Ishikawa (cell line): ENCODE results near the gene TM6SF1.

Experiments
- CEBPB ChIP-seq: IDR thresholded peaks from 2 replicates; pipeline ENCODE4 v1.6.1; 2012
- CREB1 ChIP-seq: IDR thresholded peaks from 2 replicates; pipeline ENCODE4 v1.6.1; 2012; ENCODE audit warnings: low read depth
- EGR1 ChIP-seq: IDR thresholded peaks from 2 replicates; pipeline ENCODE4 v1.6.1; 2012
- EP300 ChIP-seq: IDR thresholded peaks from 2 replicates; pipeline ENCODE4 v1.6.1; 2012; ENCODE audit warnings: borderline replicate concordance
- FOXM1 ChIP-seq: IDR thresholded peaks from 2 replicates; pipeline ENCODE4 v1.6.1; 2012; ENCODE audit warnings: low read depth, borderline replicate concordance
- NFIC ChIP-seq: IDR thresholded peaks from 2 replicates; pipeline ENCODE4 v1.6.1; 2012
- RAD21 ChIP-seq: IDR thresholded peaks from 2 replicates; pipeline ENCODE4 v1.6.1; 2012; ENCODE audit warnings: low read depth
- TAF1 ChIP-seq: IDR thresholded peaks from 2 replicates; pipeline ENCODE4 v1.6.1; 2012; ENCODE audit warnings: low read depth, mild to moderate bottlenecking
- TCF12 ChIP-seq: IDR thresholded peaks from 2 replicates; pipeline ENCODE4 v1.6.1; 2012; ENCODE audit warnings: low read depth
- TEAD4 ChIP-seq: IDR thresholded peaks from 2 replicates; pipeline ENCODE4 v1.6.1; 2012
- YY1 ChIP-seq: IDR thresholded peaks from 2 replicates; pipeline ENCODE4 v1.6.1; 2012; ENCODE audit warnings: low read depth
- ZBTB7A ChIP-seq: IDR thresholded peaks from 2 replicates; pipeline ENCODE4 v1.6.1; 2012; ENCODE audit warnings: low read depth
- TF ChIP-seq, protein P1 (sequence below): IDR thresholded peaks from 2 replicates; pipeline ENCODE4 v1.6.1; 2012
- TF ChIP-seq, protein P2 (sequence below): IDR thresholded peaks from 2 replicates; pipeline ENCODE4 v1.6.1; 2012; ENCODE audit warnings: low read depth, mild to moderate bottlenecking
- TF ChIP-seq, protein P3 (sequence below): IDR thresholded peaks from 2 replicates; pipeline ENCODE4 v1.6.1; 2012

TM6SF1 gene

DNA sequence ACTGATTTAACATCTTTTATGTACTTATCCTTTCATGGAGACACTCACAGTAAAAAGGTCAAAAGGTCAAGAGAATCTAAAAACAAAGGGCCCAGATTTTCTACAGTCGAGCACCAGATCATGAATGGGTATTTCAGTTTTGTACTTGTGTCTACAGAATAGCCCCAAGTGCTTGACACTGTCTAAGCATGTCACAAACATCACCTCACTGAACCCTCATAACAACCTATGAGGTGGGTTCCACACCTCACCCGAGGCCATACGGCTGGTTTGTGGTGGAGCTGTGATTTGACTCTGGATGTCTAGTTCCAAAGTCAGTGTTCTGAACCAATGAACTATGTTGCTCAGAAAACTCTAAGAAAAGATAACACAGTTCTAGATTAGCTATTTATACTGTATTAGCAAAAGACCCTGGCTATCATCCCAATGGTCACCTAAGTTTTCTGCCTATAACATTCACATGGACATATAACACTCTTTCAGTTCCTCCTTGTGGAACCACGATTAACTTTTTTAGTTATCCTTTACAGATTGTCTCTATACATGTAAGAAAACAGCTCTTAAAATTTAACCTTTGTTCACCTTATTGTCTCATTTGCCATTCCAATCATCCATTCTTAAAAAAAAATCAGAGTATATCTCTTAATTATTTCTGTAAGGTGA, 25.5 kb downstream of the TM6SF1 start:
- TF ChIP-seq YY1: no peak
- TF ChIP-seq, protein P1, sequence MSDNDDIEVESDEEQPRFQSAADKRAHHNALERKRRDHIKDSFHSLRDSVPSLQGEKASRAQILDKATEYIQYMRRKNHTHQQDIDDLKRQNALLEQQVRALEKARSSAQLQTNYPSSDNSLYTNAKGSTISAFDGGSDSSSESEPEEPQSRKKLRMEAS: no peak
- TF ChIP-seq CREB1: no peak
- no peak for TF ChIP-seq RAD21
- no peak for TF ChIP-seq CEBPB
- no peak for TF ChIP-seq TCF12
- TF ChIP-seq FOXM1: no peak

DNA sequence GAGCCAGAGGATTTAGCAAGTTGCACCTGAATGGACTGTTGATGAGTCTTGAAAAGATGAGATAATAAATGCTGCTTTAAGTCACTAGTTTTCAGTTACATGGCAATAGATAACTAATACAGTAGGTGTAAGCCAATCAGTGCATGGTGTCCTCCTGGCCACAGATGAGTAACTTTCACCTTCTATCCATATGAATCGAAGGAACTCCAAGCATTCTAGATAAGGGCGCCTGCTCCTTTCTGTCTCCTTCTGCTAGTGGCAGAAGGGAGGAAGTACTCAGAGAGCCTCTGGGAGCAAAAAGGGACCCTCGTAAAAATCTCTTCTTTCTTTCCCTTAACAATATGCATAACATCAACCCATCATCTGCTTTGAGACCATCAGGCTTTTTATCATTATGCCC, 37.3 kb downstream of the TM6SF1 start:
- no peak for TF ChIP-seq CEBPB
- TF ChIP-seq, protein P1: no peak
- TF ChIP-seq YY1: no peak

DNA sequence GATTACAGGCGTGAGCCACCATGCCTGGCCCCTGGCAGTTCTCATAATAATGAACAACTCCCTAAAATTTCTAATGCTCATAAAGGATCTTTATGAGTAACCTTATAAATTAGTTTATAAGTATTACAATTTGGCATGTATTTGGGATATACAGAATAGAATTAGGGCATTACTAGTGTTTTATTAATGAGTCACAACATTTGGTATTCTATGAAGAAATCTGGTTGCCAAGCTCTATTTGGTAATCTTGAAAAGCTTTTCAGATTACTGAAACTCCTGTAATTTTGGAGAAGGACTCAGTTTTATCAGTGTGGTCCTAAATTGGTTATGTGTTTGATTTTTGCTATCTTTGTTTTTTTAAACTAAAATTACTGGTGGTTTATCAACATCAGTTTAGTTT, 45.8 kb downstream of the TM6SF1 start:
- TF ChIP-seq TCF12 (no peak), CEBPB (no peak), CREB1 (no peak), TEAD4 (no peak), ZBTB7A (no peak), FOXM1 (no peak), NFIC (no peak), EP300 (no peak), YY1 (no peak), TAF1 (no peak), RAD21 (no peak)
- TF ChIP-seq, protein P2, sequence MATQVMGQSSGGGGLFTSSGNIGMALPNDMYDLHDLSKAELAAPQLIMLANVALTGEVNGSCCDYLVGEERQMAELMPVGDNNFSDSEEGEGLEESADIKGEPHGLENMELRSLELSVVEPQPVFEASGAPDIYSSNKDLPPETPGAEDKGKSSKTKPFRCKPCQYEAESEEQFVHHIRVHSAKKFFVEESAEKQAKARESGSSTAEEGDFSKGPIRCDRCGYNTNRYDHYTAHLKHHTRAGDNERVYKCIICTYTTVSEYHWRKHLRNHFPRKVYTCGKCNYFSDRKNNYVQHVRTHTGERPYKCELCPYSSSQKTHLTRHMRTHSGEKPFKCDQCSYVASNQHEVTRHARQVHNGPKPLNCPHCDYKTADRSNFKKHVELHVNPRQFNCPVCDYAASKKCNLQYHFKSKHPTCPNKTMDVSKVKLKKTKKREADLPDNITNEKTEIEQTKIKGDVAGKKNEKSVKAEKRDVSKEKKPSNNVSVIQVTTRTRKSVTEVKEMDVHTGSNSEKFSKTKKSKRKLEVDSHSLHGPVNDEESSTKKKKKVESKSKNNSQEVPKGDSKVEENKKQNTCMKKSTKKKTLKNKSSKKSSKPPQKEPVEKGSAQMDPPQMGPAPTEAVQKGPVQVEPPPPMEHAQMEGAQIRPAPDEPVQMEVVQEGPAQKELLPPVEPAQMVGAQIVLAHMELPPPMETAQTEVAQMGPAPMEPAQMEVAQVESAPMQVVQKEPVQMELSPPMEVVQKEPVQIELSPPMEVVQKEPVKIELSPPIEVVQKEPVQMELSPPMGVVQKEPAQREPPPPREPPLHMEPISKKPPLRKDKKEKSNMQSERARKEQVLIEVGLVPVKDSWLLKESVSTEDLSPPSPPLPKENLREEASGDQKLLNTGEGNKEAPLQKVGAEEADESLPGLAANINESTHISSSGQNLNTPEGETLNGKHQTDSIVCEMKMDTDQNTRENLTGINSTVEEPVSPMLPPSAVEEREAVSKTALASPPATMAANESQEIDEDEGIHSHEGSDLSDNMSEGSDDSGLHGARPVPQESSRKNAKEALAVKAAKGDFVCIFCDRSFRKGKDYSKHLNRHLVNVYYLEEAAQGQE: no peak
- TF ChIP-seq, protein P1: no peak

DNA sequence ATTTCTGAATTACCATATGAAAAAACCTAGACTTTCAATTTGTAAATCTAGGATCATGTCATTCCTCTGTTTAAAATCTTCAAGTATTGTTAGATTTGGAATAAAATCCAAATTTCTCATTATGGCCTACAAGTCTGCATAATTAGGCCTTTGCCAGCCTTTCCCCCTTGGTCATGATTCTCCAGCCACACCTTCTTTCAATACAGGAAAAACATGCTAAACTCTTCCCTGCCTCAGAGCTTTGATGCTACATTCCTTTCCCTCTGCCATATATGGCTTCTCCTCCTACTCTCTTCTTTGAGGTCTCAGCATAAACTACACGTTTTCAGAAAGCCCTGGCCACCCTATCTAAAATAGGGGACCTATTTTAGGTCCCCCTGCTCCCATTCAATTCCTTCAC, 48.5 kb downstream of the TM6SF1 start:
- no peak for TF ChIP-seq CEBPB

DNA sequence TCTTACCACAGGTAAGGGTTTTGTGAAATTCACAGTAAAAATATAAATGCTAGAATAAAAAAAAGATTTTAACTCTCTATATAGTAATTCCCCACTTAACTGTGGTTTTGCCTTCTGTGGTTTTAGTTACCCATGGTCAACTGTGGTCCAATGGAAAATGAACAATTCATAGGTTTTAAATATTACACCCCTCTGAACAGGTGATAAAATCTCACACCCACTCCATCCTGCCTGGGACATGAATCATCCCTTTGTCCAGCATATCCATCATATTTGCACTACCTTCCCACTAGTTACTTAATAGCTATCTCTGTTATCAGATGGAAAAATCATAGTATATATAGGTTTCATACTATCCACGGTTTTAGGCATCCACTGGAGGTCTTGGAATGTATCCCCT, 50.9 kb downstream of the TM6SF1 start:
- TF ChIP-seq NFIC (no peak), EP300 (no peak), TEAD4 (no peak), FOXM1 (no peak), CREB1 (no peak), TCF12 (no peak), YY1 (no peak), EGR1 (no peak)
- TF ChIP-seq, protein P1: no peak
- TF ChIP-seq, protein P2: no peak

DNA sequence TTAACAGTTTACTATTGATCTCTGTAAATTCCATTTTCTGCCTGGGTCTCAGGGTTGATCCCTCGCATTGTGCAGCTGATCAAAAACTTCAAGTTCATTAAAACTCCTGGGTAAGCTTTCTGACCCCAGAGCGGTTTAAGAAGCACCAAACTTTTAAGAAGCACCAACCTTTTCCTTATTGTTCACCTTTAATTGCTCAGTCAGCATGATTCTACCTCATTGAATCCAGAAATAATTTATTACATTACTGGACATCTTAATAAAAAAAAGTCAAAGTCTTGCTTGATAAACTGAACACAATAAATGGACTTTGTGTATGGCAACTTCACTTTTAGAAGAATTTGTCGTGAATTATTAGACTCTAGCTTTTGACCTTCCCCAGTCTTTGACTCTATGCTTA, 53.3 kb downstream of the TM6SF1 start:
- TF ChIP-seq YY1: no peak
- TF ChIP-seq NFIC: no peak
- TF ChIP-seq CEBPB: no peak
- TF ChIP-seq, protein P2: no peak
- no peak for TF ChIP-seq EP300
- TF ChIP-seq, protein P1: no peak
- no peak for TF ChIP-seq CREB1
- TF ChIP-seq TCF12: no peak
- no peak for TF ChIP-seq FOXM1
- TF ChIP-seq ZBTB7A: no peak
- TF ChIP-seq EGR1: no peak
- TF ChIP-seq RAD21: no peak
- TF ChIP-seq, protein P3, sequence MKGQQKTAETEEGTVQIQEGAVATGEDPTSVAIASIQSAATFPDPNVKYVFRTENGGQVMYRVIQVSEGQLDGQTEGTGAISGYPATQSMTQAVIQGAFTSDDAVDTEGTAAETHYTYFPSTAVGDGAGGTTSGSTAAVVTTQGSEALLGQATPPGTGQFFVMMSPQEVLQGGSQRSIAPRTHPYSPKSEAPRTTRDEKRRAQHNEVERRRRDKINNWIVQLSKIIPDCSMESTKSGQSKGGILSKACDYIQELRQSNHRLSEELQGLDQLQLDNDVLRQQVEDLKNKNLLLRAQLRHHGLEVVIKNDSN: no peak
- TF ChIP-seq TEAD4: no peak
- no peak for TF ChIP-seq TAF1
